Astrocyte (in vitro differentiated cells and primary cell): ENCODE measurements around the gene MAP3K4. TPM values are rescaled to one million over a fixed set of nuclear protein-coding genes. Genes with fewer than 3 reads are reported as not detected.

Source experiments
- DNase-seq: peaks from one replicate; pipeline ENCODE4 v3.0.0-alpha.2; 2010; ENCODE audit warnings: low read depth
- FAIRE-seq: peaks from 2 replicates; lab custom pipeline; 2011; peaks lifted over from hg19 to GRCh38; lab: Jason Lieb, UNC
- H2AFZ ChIP-seq: 2 replicates; pipeline ENCODE4 v1.6.0; 2012; ENCODE audit warnings: low read depth, low read length, inconsistent platforms
- H3K27ac ChIP-seq: 2 replicates; pipeline ENCODE4 v1.5.1; 2011; ENCODE audit warnings: low read depth, low read length, inconsistent platforms
- H3K27me3 ChIP-seq: 2 replicates; pipeline ENCODE4 v1.6.0; 2011; ENCODE audit warnings: low read length, inconsistent platforms; ENCODE audit not compliant: insufficient read depth
- H3K36me3 ChIP-seq: 2 replicates; pipeline ENCODE4 v1.5.1; 2011; ENCODE audit warnings: low read length, inconsistent platforms; ENCODE audit not compliant: insufficient read depth
- H3K4me1 ChIP-seq: 2 replicates; pipeline ENCODE4 v1.5.1; 2011; ENCODE audit warnings: low read length, inconsistent platforms; ENCODE audit not compliant: insufficient read depth
- H3K4me2 ChIP-seq: 2 replicates; pipeline ENCODE4 v1.6.0; 2012; ENCODE audit warnings: low read length, inconsistent platforms
- H3K4me3 ChIP-seq: 2 replicates; pipeline ENCODE4 v1.5.1; 2011; ENCODE audit warnings: low read depth, mild to moderate bottlenecking, low read length, inconsistent platforms; ENCODE audit not compliant: insufficient read depth
- H3K79me2 ChIP-seq: 2 replicates; pipeline ENCODE4 v1.6.0; 2012; ENCODE audit warnings: mild to moderate bottlenecking, low read length, inconsistent platforms; ENCODE audit not compliant: insufficient read depth
- H3K9ac ChIP-seq: 2 replicates; pipeline ENCODE4 v1.6.0; 2012; ENCODE audit warnings: mild to moderate bottlenecking, low read length, inconsistent platforms
- H3K9me3 ChIP-seq: 2 replicates; pipeline ENCODE4 v1.5.1; 2012; ENCODE audit warnings: low read depth, mild to moderate bottlenecking, low read length, inconsistent platforms; ENCODE audit not compliant: insufficient read depth
- H4K20me1 ChIP-seq: 2 replicates; pipeline ENCODE4 v1.6.0; 2012; ENCODE audit warnings: low read length, inconsistent platforms; ENCODE audit not compliant: insufficient read depth
- H3K27ac Mint-ChIP-seq: one replicate; pipeline ENCODE4 v1.8.0; 2021; ENCODE audit warnings: mild to moderate bottlenecking, mixed read lengths; ENCODE audit not compliant: unreplicated experiment
- H3K27me3 Mint-ChIP-seq: one replicate; pipeline ENCODE4 v1.8.0; 2021; ENCODE audit warnings: low read depth, mixed read lengths; ENCODE audit not compliant: unreplicated experiment
- H3K36me3 Mint-ChIP-seq: one replicate; pipeline ENCODE4 v1.8.0; 2021; ENCODE audit warnings: low read depth, mixed read lengths; ENCODE audit not compliant: unreplicated experiment
- H3K4me1 Mint-ChIP-seq: one replicate; pipeline ENCODE4 v1.8.0; 2021; ENCODE audit warnings: low read depth, mixed read lengths; ENCODE audit not compliant: unreplicated experiment
- H3K4me3 Mint-ChIP-seq: one replicate; pipeline ENCODE4 v1.8.0; 2021; ENCODE audit warnings: mild to moderate bottlenecking, moderate library complexity, mixed read lengths; ENCODE audit not compliant: unreplicated experiment
- H3K9me3 Mint-ChIP-seq: one replicate; pipeline ENCODE4 v1.8.0; 2021; ENCODE audit warnings: mild to moderate bottlenecking, mixed read lengths; ENCODE audit not compliant: unreplicated experiment
- CTCF ChIP-seq: IDR thresholded peaks from 2 replicates; pipeline ENCODE4 v1.5.1; 2011; ENCODE audit warnings: low read depth, mild to moderate bottlenecking, inconsistent platforms, low read length, moderate library complexity; ENCODE audit not compliant: insufficient read depth
- EZH2 ChIP-seq: IDR thresholded peaks from 2 replicates; pipeline ENCODE4 v1.6.1; 2012; ENCODE audit warnings: mild to moderate bottlenecking, low read length, inconsistent platforms; ENCODE audit not compliant: insufficient read depth
- total RNA-seq: library from RNA; stranded (reverse); gene quantifications from 2 replicates; pipeline ENCODE4 v1.2.1, GENCODE V29; 2021

The MAP3K4 gene
- total RNA-seq, 1 donor from 2014 or later = 22.1 TPM

- FAIRE-seq = no peak
- Histone ChIP-seq H3K9ac (no peak overlapping the region), H3K79me2 (no peaks in the 10 kb centered on the region), H3K9me3 (no peaks in the 10 kb centered on the region), H3K27me3 (no peaks in the 10 kb centered on the region), H3K27ac (no peak overlapping the region), H3K36me3 (peaks cover 11% of the 10 kb centered on the region), H3K4me2 (no peak overlapping the region), H4K20me1 (no peaks in the 10 kb centered on the region), H3K4me3 (no peak overlapping the region), H3K4me1 (no peaks in the 10 kb centered on the region), H2AFZ (no peak overlapping the region)
- H3K9me3 Mint-ChIP-seq = peaks cover 3% of the 10 kb centered on the region
- H3K4me1 Mint-ChIP-seq = peaks cover 8% of the 10 kb centered on the region
- no peak overlapping the region for H3K4me3 Mint-ChIP-seq
- DNase-seq = no peak
- TF ChIP-seq EZH2 = no peak
- no peaks in the 10 kb centered on the region for H3K27me3 Mint-ChIP-seq
- H3K36me3 Mint-ChIP-seq = peaks cover 32% of the 10 kb centered on the region
- no peak overlapping the region for H3K27ac Mint-ChIP-seq
Observed at GRCh38 chr6:161161121-161161520, 169.6 kb downstream of the MAP3K4 start.

GRCh38 chr6:161161889-161162624 lies 170.5 kb downstream of the MAP3K4 start:
- H3K9me3 ChIP-seq = no peaks in the 10 kb centered on the region
- no peaks in the 10 kb centered on the region for H3K27me3 ChIP-seq
- DNase-seq (peak; percentile 59), FAIRE-seq (no peak)
- peaks cover 8% of the 10 kb centered on the region for H3K4me1 Mint-ChIP-seq
- H2AFZ ChIP-seq = no peak overlapping the region
- H3K9me3 Mint-ChIP-seq = no peaks in the 10 kb centered on the region
- no peak overlapping the region for H3K9ac ChIP-seq
- H3K4me1 ChIP-seq = no peaks in the 10 kb centered on the region
- no peaks in the 10 kb centered on the region for H3K27me3 Mint-ChIP-seq
- H3K36me3 ChIP-seq = peaks cover 11% of the 10 kb centered on the region
- peaks cover 5% of the 10 kb centered on the region for H4K20me1 ChIP-seq
- H3K27ac Mint-ChIP-seq = no peak overlapping the region
- H3K27ac ChIP-seq = no peak overlapping the region
- TF ChIP-seq EZH2 (no peak), CTCF (no peak)
- no peak overlapping the region for H3K4me2 ChIP-seq
- H3K4me3 ChIP-seq = no peak overlapping the region
- peaks cover 32% of the 10 kb centered on the region for H3K36me3 Mint-ChIP-seq
- H3K4me3 Mint-ChIP-seq = no peak overlapping the region
- no peaks in the 10 kb centered on the region for H3K79me2 ChIP-seq

GRCh38 chr6:161162722-161163121 lies 171.2 kb downstream of the MAP3K4 start:
- no peak overlapping the region for H3K4me3 ChIP-seq
- no peak overlapping the region for H3K27ac ChIP-seq
- peak overlapping the region; percentile 81 for H3K27ac Mint-ChIP-seq
- no peak overlapping the region for H3K4me2 ChIP-seq
- no peaks in the 10 kb centered on the region for H3K9me3 Mint-ChIP-seq
- no peak overlapping the region for H3K9ac ChIP-seq
- H3K9me3 ChIP-seq = no peaks in the 10 kb centered on the region
- peaks cover 28% of the 10 kb centered on the region for H3K36me3 Mint-ChIP-seq
- no peak for TF ChIP-seq EZH2
- TF ChIP-seq CTCF = no peak
- H3K36me3 ChIP-seq = peaks cover 11% of the 10 kb centered on the region
- DNase-seq = no peak
- H3K4me1 Mint-ChIP-seq = peaks cover 8% of the 10 kb centered on the region
- no peaks in the 10 kb centered on the region for H3K4me1 ChIP-seq
- H3K79me2 ChIP-seq = no peaks in the 10 kb centered on the region
- no peak overlapping the region for H2AFZ ChIP-seq
- no peaks in the 10 kb centered on the region for H3K27me3 Mint-ChIP-seq
- peaks cover 5% of the 10 kb centered on the region for H4K20me1 ChIP-seq
- H3K27me3 ChIP-seq = no peaks in the 10 kb centered on the region
- no peak overlapping the region for H3K4me3 Mint-ChIP-seq
- no peak for FAIRE-seq
